ENCODE measurements around the gene B4GAT1. TPM values are rescaled to one million over a fixed set of nuclear protein-coding genes. Genes with fewer than 3 reads are reported as not detected.
"Not testable (repeated sequence)": the region's sequence is repeated elsewhere in the genome, so short reads cannot be mapped to it uniquely, and the experiment has no call there.

The B4GAT1 gene
- total and polyA plus RNA-seq, 8 donors = 3.5 to 22.3 (median 17.4) TPM

DNA sequence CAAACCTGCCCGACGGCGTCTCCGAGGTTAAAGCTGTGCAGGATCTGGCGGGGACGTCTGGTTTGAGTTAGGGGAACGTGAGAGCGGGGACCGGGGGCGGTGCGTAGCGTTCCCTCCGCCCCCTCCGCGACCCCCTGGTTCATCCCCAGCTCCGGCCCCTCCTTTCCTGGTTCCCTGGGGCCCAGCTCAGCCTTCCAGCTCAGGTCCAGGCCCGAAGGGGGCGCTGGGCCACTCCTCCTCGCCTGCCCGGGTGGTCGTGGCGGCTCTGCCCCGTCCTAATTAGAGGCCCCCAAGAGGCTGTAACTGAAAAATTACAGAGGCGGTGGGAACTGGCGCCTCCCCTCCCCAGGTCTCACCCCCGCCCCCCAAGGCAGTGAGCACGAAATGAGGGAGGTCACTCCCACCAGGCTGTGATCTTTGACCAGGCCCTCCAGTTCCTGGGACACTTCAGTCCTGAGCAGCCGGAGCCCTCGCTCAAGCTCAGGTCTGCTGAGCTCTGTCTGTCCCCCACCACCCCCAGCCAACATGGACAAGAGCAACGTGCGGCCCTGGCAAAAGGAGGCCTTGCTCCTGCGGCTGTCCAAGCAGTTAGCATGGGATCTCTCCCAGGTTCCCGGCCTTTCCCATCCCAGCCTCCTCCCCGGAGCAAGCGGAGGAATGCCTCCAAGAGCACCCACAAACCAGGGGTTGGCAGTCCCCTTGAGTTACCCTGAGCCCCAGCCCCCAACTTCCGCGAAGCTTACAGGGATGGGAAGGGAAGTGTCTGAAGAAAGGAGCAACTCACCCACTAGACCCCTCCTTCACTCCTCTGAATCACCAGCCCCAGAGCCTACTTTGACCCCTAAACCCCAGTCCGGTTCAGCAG, 33.9 kb downstream of the B4GAT1 start:
- peaks cover 0 to 12% (median 0%) of the 10 kb centered on the region in 3 donors for H3K27me3 ChIP-seq
- peak overlapping the region; percentile 46 to 56 (median 56) for H3K4me3 ChIP-seq
- DNase-seq = peak in 1 of 2 donors; percentile 91
- peaks cover 44 to 64% (median 59%) of the 10 kb centered on the region in 4 donors for H3K4me1 ChIP-seq
- peak overlapping the region; percentile 80 to 94 (median 88) for H3K27ac ChIP-seq
- H3K36me3 ChIP-seq = no peaks in the 10 kb centered on the region
- no peak for TF ChIP-seq CTCF (IDR thresholded peaks at IDR 0.05)
- intact Hi-C loops (cut with DNase I; ENCODE audit: low total_unique reads) = loop anchor here (10.0 kb wide), 1 partner anchor 71 kb away; no protein-coding TSS in a partner anchor
- no peaks in the 10 kb centered on the region for H3K9me3 ChIP-seq
- WGBS, 5 donors = 40 to 55% (median 53%) methylated on average over 28 to 38 of the region's 38 CpGs

GRCh38 chr11:66312549-66313320, 34.7 kb downstream of the B4GAT1 start:
- Histone ChIP-seq H3K4me1 (peaks cover 36 to 56% (median 51%) of the 10 kb centered on the region in 4 donors), H3K9me3 (no peaks in the 10 kb centered on the region), H3K27ac (peak overlapping the region; percentile 84 to 94 (median 90)), H3K36me3 (no peaks in the 10 kb centered on the region), H3K27me3 (peaks cover 0 to 12% (median 0%) of the 10 kb centered on the region in 3 donors), H3K4me3 (peak overlapping the region; percentile 46 to 56 (median 56))
- DNase-seq = peak; percentile 99 to 100
- WGBS, 5 donors = 1 to 8% (median 2%) methylated on average over 11 to 52 of the region's 52 CpGs
- intact Hi-C loops (cut with DNase I; ENCODE audit: low total_unique reads) = loop anchor here (10.0 kb wide), 1 partner anchor 72 kb away; no protein-coding TSS in a partner anchor
- peak; percentile 10 to 50 (median 30) for TF ChIP-seq POLR2AphosphoS5 (IDR thresholded peaks at IDR 0.05)
- no peak for TF ChIP-seq POLR2A (IDR thresholded peaks at IDR 0.05)

DNA sequence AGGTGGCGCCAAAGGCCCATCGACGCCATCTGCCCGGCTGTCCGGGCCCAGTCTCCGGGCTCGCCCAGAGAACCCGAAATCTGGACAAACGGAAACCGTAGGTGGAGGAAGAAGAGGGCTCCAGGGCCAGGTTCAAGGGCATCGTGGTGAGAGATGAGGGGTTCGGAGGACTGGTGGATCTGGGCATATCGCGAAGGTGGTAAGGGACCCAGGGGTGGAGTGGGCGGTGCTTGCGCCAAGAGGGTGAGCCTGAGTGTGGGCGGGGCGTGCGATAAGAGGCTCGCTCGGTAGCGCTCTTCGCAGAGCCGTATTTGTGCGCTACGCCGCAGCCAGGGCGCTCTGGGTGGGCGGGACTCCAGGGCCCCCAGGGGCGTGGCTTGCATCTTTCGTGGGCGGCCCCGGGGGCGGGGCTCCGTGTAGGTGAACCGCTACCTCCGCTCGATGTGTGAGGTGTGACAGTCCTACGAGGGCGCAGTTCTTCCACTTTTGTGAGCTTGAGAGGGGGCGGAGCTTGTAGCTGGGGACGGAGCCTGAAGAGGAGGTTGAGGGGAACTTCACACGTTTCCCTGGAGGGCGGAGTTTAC, 35.4 kb downstream of the B4GAT1 start:
- H3K4me3 ChIP-seq = peak overlapping the region; percentile 46 to 56 (median 56)
- intact Hi-C loops (cut with DNase I; ENCODE audit: low total_unique reads) = loop anchor here (10.0 kb wide), 1 partner anchor 73 kb away; no protein-coding TSS in a partner anchor
- peak overlapping the region; percentile 84 to 94 (median 90) for H3K27ac ChIP-seq
- H3K36me3 ChIP-seq = no peaks in the 10 kb centered on the region
- DNase-seq = peak; percentile 95 to 97
- no peak for TF ChIP-seq EP300 (IDR thresholded peaks at IDR 0.05)
- TF ChIP-seq CTCF (IDR thresholded peaks at IDR 0.05) = peak in 4 of 7 experiments; percentile 74 to 96 (median 88)
- peak in 2 of 3 donors; percentile 25 to 44 for TF ChIP-seq POLR2AphosphoS5 (IDR thresholded peaks at IDR 0.05)
- no peaks in the 10 kb centered on the region for H3K9me3 ChIP-seq
- 0 to 1% (median 0%) methylated on average over 25 to 44 of the region's 44 CpGs for WGBS, 5 donors
- peaks cover 29 to 49% (median 44%) of the 10 kb centered on the region in 4 donors for H3K4me1 ChIP-seq
- H3K27me3 ChIP-seq = peaks cover 0 to 9% (median 0%) of the 10 kb centered on the region in 3 donors

GRCh38 chr11:66311470-66311964, 35.9 kb downstream of the B4GAT1 start:
- Histone ChIP-seq H3K36me3 (no peaks in the 10 kb centered on the region), H3K4me3 (peak overlapping the region; percentile 46 to 56 (median 56)), H3K27ac (peak overlapping the region; percentile 84 to 94 (median 90)), H3K27me3 (peaks cover 0 to 4% (median 0%) of the 10 kb centered on the region in 3 donors), H3K4me1 (peaks cover 23 to 43% (median 39%) of the 10 kb centered on the region in 4 donors), H3K9me3 (no peaks in the 10 kb centered on the region)
- DNase-seq = no peak
- no peak for TF ChIP-seq POLR2A (IDR thresholded peaks at IDR 0.05)
- peak in 1 of 7 experiments; percentile 87 for TF ChIP-seq CTCF (IDR thresholded peaks at IDR 0.05)
- intact Hi-C loops (cut with DNase I; ENCODE audit: low total_unique reads) = loop anchor here (10.0 kb wide), 1 partner anchor 73 kb away; no protein-coding TSS in a partner anchor
- WGBS, 5 donors = 27 to 35% (median 31%) methylated on average over 25 to 26 of the region's 26 CpGs

DNA sequence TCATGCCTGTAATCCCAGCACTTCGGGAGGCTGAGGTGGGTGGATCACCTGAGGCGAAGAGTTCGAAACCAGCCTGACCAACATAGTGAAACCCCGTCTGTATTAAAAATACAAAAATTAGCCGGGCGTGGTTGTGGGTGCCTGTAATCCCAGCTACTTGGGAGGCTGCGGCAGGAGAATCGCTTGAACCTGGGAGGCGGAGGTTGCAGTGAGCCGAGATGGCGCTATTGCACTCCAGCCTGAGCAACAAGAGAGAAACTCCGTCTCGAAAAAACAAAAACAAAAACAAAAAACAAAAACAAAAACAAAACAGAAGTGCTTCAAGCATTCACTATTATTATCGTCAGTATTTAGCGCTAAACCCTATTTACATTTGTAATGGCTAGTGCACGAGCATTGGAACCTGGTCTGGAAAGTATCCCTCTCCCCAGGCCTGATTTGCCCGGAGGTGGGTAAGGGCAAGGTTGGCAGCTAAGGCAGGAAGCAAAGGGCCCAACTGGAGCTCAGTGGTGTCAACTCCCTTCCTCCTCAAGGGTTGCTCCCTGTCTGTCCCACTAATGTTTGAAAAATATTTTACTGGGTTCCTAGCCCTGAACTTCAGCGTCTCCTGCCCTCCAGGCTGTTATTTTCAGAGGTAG, 36.5 kb downstream of the B4GAT1 start:
- WGBS, 5 donors = 85 to 91% (median 88%) methylated on average over 18 of the region's 18 CpGs
- not testable (repeated sequence) for H3K4me3 ChIP-seq, DNase-seq, H3K27me3 ChIP-seq, H3K9me3 ChIP-seq, H3K27ac ChIP-seq, H3K36me3 ChIP-seq
- H3K4me1 ChIP-seq = peaks cover 17 to 37% (median 34%) of the 10 kb centered on the region in 4 donors
- intact Hi-C loops (cut with DNase I; ENCODE audit: low total_unique reads) = loop anchor here (10.0 kb wide), 1 partner anchor 74 kb away; no protein-coding TSS in a partner anchor

Measured in stomach (tissue), 9 donors.